Right renal pelvis (tissue), 4 donors: Measurements from ENCODE around the gene PCNT. TPM values are rescaled to one million over a fixed set of nuclear protein-coding genes. Genes with fewer than 3 reads are reported as not detected.
"Not testable (repeated sequence)": the region's sequence is repeated elsewhere in the genome, so short reads cannot be mapped to it uniquely, and the experiment has no call there.

Experiments used
- DNase-seq, 4 donors: peaks; one replicate each; pipeline ENCODE4 v3.0.0-alpha.2; 2013; ENCODE audit warnings: low read depth in 4 of 4, low spot score in 3 of 4, missing footprints in 1 of 4
- polyA plus RNA-seq, 4 donors: library from polyadenylated mRNA; unstranded; fragments of 120-200 nt; gene quantifications; one replicate each; pipeline ENCODE4 v1.2.1, GENCODE V29; 2013; ENCODE audit not compliant: insufficient read length in 4 of 4

Gene PCNT
- polyA plus RNA-seq, 4 donors: 32.0 to 34.6 (median 32.5) TPM

GRCh38 chr21:46441331-46441730, 117.4 kb downstream of the PCNT start:
- DNase-seq: no peak

DNA sequence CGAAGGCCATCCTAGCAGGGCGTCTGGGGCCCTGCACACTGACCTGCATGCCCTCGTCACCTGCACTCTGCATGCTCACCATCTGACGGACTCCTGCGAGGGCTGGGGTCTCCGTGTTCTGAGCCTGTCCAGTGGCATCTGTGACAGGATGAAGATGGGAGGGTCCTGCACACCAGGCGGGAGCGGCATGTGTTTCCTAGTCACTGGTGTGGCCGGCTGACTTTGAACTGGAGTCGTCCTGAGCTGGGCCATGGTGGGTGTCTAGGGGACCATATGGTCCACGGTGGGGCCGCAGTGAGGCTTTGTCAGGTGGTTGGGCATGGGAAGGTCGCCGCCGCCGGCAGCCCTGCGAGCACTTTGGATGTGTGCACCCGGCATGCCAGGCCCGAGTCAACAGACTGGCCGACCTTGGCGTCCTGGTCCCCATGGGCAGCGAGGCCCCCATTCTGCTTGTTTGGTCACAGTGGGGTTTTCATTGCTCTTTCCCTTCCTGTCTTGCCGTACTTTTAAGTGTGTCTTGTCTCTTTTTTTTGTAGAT, 118.1 kb downstream of the PCNT start:
- no peak for DNase-seq

DNA sequence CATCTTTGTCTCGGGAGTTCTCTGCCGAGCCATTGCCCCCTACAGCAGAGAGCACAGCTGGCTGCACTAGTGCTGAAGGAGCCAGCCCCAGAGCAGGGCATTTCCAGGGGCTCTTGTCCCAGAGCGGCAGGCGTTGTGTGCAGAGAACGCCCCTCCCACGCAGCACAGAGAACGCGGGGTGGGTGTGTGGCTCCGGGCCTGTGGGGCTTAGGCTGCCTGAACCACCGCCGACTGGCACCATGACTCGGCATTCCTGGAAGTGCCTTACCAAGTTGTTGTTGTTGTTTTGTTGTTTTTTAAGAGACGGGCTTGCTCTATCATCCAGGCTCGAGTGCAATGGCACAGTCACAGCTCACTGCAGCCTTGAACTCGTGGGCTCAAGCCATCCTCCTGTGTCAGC, 119.0 kb downstream of the PCNT start:
- no peak for DNase-seq

DNA sequence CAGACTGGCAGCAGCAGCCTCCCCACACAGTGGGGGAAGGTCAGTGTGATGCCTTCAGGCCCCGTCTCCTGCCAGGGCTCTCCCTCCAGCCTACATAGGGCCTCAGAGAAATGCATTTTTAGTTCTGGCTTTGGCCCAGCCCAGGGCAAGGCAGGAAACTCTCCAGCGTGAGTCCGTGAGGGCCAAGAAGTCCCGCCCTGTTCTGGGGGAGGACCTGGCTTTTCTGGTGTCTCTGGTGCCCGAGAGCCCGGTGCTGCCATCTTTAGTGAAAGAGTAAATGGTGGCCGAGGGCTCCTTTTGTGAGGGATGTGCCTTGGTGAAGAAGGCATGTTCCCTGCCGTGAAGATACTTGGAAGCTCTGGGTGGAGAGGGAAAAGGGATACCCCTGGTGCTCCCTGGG, 120.0 kb downstream of the PCNT start:
- no peak for DNase-seq

- no peak for DNase-seq
Observed at GRCh38 chr21:46448108-46448507, 124.2 kb downstream of the PCNT start.

DNA sequence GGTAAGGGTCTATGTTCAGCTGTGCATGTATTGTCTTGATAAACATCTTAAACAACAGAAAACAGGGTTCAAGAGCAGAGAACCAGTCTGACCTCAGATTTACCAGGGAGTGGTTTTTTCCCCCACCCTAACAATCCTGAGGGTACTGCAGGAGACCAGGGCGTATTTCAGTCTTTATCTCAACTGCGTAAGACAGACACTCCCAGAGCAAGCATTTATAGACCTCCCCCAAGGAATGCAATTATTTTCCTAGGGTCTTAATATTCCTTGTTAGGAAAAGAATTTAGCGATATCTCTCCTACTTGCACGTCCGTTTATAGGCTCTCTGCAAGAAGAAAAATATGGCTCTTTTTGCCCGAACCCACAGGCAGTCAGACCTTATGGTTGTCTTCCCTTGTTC, 124.9 kb downstream of the PCNT start:
- DNase-seq: not testable (repeated sequence)

DNA sequence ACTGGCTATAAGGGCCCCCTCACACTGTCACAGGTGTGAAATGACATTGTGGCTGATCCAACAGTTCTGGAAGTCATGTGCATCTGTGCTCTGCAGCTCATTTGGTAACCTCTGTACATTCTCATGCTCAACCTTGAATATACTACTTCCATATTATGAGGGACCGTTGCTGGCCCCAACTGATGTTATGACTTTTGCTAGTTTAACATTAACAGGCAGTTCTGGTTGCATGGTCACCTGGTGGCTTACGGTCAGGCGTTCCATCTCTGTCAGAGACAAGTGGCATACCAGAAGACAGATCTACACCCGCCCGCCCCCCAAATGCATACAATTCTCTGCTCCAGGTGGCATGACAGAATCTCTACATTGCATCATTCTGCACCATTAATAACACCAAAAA, 128.8 kb downstream of the PCNT start:
- DNase-seq: no peak

DNA sequence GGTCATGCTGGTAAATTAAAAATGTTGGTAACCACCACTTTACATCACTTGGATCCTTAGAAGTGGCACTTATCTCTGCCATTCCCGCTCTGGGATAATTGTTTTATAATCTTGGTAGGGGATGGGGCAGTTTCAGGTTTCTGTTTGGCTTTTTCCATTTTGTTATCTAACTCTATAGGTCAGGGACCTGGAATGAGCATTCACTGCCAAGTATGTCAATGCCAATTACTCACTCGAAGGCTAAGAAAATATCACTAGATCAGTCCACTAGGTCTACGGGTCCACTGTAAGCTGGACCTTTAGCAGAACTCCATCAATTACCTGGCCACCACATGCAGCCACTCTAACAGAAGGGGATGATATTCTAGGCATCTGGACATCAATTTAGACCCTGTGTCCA, 130.2 kb downstream of the PCNT start:
- no peak for DNase-seq

DNA sequence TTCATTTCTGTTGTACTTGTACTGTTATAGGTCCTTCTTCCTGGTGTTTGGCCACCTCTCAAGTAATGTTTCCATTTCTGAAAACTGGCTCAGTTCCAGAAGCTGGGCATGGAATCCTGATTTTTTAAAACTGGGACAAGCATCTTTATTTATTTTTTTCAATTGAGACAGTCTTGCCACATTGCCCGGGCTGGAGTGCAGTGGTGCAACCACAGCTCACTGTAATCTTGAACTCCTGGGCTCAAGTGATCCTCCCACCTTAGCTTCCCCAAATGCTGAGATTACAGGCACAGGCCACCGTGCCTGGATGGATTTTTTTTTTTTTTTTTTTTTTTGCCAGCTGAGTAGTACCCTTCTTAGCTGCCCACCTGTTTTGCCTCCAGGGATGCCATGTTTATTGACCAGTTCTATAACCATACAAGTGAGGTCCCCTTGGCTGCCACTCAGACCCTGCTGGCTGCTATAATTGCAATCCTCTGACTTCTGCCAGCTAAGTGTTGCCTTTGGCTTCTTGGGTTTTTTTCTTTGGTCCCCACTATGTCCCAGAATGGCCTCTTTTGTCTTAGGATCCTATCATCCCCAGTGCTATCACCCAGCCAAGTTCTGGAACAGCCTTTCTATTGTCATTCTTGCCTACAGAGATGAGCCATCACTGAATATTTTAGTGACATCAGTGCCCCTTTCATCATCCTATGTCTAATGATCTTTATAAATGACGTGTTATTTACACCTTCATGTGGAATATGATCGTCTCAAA, 130.9 kb downstream of the PCNT start:
- DNase-seq: no peak

DNA sequence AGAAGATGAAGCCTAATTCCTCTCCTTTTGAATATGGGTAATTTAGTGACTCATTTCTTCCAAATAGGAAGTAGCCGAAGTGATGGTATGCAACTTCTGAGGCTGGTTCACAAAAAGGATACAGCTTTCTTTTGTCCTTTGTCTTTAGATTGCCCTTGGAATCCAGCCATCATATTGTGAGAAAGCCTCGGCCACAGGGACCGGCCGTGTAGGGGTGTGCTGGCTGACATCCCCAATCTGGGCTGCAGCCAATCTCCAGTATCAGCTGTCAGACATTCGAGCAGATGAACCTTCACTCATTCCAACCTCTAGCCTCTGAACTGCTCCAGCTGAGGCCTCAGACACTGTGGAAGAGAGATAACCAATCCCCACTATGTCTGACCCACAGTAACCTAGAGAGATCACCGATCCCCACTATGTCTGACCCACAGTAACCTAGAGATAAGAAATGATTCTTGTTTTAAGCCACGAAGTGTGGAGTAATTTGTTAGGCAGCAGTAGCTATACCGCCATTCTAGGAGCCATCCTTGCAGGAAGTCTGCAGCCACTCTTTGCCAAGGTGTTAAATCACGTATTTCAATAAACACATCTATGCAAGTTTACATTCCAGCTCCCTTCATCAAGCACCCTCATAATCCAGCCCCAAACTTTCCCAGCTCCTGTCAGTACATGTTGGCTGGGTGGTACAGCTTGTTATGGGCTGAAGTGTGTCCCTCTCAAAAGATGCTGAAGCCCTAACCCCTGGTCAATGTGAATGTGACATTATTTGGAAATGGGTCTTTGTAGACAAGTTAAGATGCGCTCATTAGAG, 131.8 kb downstream of the PCNT start:
- no peak for DNase-seq

- no peak for DNase-seq
Observed at GRCh38 chr21:46456750-46457149, 132.8 kb downstream of the PCNT start.

GRCh38 chr21:46457801-46458314, 133.9 kb downstream of the PCNT start:
- no peak for DNase-seq

GRCh38 chr21:46458315-46459023, 134.5 kb downstream of the PCNT start, which contains the start of gene DIP2A:
Gene DIP2A (plus strand): TSS chr21:46458891. CDS start chr21:46459132, 241 bp downstream.
- peak; percentile 90 to 95 (median 92) for DNase-seq

DNA sequence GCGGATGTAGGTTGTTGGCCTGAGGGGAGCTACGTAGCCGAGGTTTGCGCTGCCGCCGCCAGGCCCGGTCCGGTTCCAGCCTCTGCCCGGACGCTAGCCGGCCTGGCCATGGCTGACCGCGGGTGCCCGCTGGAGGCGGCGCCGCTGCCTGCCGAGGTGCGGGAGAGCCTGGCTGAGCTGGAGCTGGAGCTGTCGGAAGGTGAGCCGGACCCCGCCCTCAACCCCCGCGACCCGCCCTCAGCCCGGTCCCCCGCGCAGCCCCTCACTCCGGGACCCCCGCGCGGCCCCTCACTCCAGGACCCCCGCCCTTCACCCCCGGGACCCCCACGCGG, 135.0 kb downstream of the PCNT start:
- DNase-seq: no peak

- DNase-seq: no peak
Observed at GRCh38 chr21:46459356-46460112, 135.6 kb downstream of the PCNT start.

DNA sequence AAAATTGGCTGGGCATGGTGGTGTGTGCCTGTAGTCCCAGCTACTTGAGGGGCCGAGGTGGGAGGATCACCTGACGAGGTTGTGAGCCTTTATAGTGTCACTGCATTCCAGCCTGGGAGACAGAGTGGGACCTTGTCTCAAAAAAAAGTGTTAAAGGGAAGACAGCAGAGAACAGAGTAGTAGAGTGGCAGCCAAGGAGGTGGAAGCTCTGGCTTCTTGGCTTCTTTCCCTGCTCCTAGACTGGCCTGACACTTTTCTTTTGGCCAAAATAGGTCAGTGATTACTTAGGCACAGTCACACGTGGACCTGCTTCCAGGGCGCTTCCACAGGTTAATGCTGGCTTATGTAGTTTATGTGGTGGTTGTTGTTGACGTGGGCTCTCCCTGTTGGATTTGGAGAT, 138.0 kb downstream of the PCNT start:
- DNase-seq: no peak

DNA sequence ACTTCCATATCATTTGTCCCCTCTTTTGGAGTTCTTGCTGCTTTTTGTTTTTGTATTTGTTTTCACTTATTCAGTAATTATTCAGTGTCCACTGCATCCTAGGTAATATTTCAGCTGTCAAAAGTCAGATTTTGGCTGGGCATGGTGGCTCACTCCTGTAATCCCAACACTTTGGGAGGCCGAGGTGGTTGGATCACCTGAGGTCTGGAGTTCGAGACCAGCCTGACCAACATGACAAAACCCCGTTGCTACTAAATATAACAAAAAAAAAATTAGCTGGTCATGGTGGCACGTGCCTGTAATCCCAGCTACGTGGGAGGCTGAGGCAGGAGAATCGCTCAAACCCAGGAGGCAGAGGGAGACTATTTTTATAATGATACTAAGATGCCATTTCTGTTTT, 141.2 kb downstream of the PCNT start:
- DNase-seq: not testable (repeated sequence)

DNA sequence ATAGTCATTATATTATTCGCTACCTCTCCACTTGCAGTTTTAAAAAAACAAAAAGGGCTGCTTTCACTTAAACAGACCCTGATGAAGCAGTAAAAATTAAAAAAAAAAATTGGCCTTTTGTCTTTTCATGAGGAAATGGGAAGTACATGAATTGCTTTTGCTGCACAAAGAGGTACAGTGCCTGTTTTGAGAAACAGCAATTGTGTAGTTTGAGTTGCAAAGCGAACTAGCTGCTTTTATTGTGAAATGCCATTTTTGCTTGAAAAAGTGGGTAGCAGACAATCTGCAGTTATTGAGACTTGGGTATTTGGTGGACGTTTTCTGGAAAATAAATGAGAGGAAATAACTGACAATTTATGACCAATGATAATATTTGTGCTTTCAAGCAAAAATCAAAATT, 141.7 kb downstream of the PCNT start:
- DNase-seq: no peak

GRCh38 chr21:46468108-46468774, 144.3 kb downstream of the PCNT start:
- DNase-seq: no peak

GRCh38 chr21:46469275-46469674, 145.3 kb downstream of the PCNT start:
- no peak for DNase-seq
